Medulla oblongata (tissue), 1 donor: Measurements from ENCODE around the gene RPS19.
"Not testable (repeated sequence)": the region's sequence is repeated elsewhere in the genome, so short reads cannot be mapped to it uniquely, and the experiment has no call there.

Experiments
- DNase-seq: peaks from one replicate; pipeline ENCODE4 v3.0.0-alpha.2; 2015; ENCODE audit errors: extremely low spot score

RPS19 gene

GRCh38 chr19:41860419-41861115 is 512 bp downstream of the RPS19 start:
- DNase-seq = no peak

- no peak for DNase-seq
Measured at GRCh38 chr19:41861116-41861768, 1.2 kb downstream of the RPS19 start.

- no peak for DNase-seq
Measured at GRCh38 chr19:41861846-41862245, 1.8 kb downstream of the RPS19 start.

GRCh38 chr19:41862445-41862986 is 2.5 kb downstream of the RPS19 start:
- DNase-seq = no peak

GRCh38 chr19:41863209-41863931 is 3.3 kb downstream of the RPS19 start:
- DNase-seq = peak; percentile 38

GRCh38 chr19:41864374-41864773 is 4.3 kb downstream of the RPS19 start:
- DNase-seq = no peak

- DNase-seq = no peak
Measured at GRCh38 chr19:41866284-41866683, 6.2 kb downstream of the RPS19 start.

- DNase-seq = no peak
Measured at GRCh38 chr19:41868120-41868988, 8.3 kb downstream of the RPS19 start.

- DNase-seq = no peak
Measured at GRCh38 chr19:41868989-41869300, 8.9 kb downstream of the RPS19 start.

GRCh38 chr19:41869374-41869955 is 9.4 kb downstream of the RPS19 start:
- DNase-seq = no peak

GRCh38 chr19:41870401-41870873 is 10.4 kb downstream of the RPS19 start:
- no peak for DNase-seq

GRCh38 chr19:41871573-41872383 is 11.7 kb downstream of the RPS19 start:
- peak; percentile 54 for DNase-seq

- DNase-seq = no peak
Measured at GRCh38 chr19:41872384-41872774, 12.3 kb downstream of the RPS19 start.

GRCh38 chr19:41872775-41873647 is 13.0 kb downstream of the RPS19 start:
- DNase-seq = no peak

GRCh38 chr19:41875973-41876372 is 15.9 kb downstream of the RPS19 start:
- DNase-seq = not testable (repeated sequence)

GRCh38 chr19:41876847-41877832 is 17.1 kb downstream of the RPS19 start, which contains the start of gene CD79A:
TSS of gene CD79A (plus strand) at chr19:41877279. CDS start at chr19:41877305, 26 bp downstream.
- no peak for DNase-seq

GRCh38 chr19:41877916-41878905 is 18.2 kb downstream of the RPS19 start:
- DNase-seq = no peak
